ENCODE results near the gene SULT2B1.
"Not testable (repeated sequence)": the region's sequence is repeated elsewhere in the genome, so short reads cannot be mapped to it uniquely, and the experiment has no call there.

Gene SULT2B1

GRCh38 chr19:48524732-48525131 lies 27.2 kb upstream of the SULT2B1 start:
- in situ Hi-C loops (cut with HindIII; ENCODE audit: low sequenced_read_pairs): no loop called here

- in situ Hi-C loops (cut with HindIII; ENCODE audit: low sequenced_read_pairs): no loop called here
Observed at GRCh38 chr19:48529156-48529555, 22.8 kb upstream of the SULT2B1 start.

GRCh38 chr19:48530066-48530720 lies 21.8 kb upstream of the SULT2B1 start:
- in situ Hi-C loops (cut with HindIII; ENCODE audit: low sequenced_read_pairs): no loop called here

- in situ Hi-C loops (cut with HindIII; ENCODE audit: low sequenced_read_pairs): no loop called here
Observed at GRCh38 chr19:48530770-48531169, 21.2 kb upstream of the SULT2B1 start.

GRCh38 chr19:48533770-48534169 lies 18.2 kb upstream of the SULT2B1 start:
- in situ Hi-C loops (cut with HindIII; ENCODE audit: low sequenced_read_pairs): no loop called here

GRCh38 chr19:48537541-48537940 lies 14.4 kb upstream of the SULT2B1 start:
- in situ Hi-C loops (cut with HindIII; ENCODE audit: low sequenced_read_pairs): no loop called here

- in situ Hi-C loops (cut with HindIII; ENCODE audit: low sequenced_read_pairs): not testable (repeated sequence)
Observed at GRCh38 chr19:48538057-48538456, 13.9 kb upstream of the SULT2B1 start.

GRCh38 chr19:48539503-48540096 lies 12.4 kb upstream of the SULT2B1 start:
- in situ Hi-C loops (cut with HindIII; ENCODE audit: low sequenced_read_pairs): no loop called here

- in situ Hi-C loops (cut with HindIII; ENCODE audit: low sequenced_read_pairs): no loop called here
Observed at GRCh38 chr19:48540110-48540509, 11.9 kb upstream of the SULT2B1 start.

GRCh38 chr19:48541813-48542212 lies 10.2 kb upstream of the SULT2B1 start:
- in situ Hi-C loops (cut with HindIII; ENCODE audit: low sequenced_read_pairs): no loop called here

GRCh38 chr19:48543121-48543710 lies 8.8 kb upstream of the SULT2B1 start:
- in situ Hi-C loops (cut with HindIII; ENCODE audit: low sequenced_read_pairs): no loop called here

GRCh38 chr19:48544856-48545750 lies 6.9 kb upstream of the SULT2B1 start:
- in situ Hi-C loops (cut with HindIII; ENCODE audit: low sequenced_read_pairs): no loop called here

GRCh38 chr19:48547722-48548121 lies 4.2 kb upstream of the SULT2B1 start:
- in situ Hi-C loops (cut with HindIII; ENCODE audit: low sequenced_read_pairs): no loop called here

GRCh38 chr19:48548253-48548911 lies 3.6 kb upstream of the SULT2B1 start:
- in situ Hi-C loops (cut with HindIII; ENCODE audit: low sequenced_read_pairs): no loop called here

GRCh38 chr19:48549380-48549779 lies 2.6 kb upstream of the SULT2B1 start:
- in situ Hi-C loops (cut with HindIII; ENCODE audit: low sequenced_read_pairs): no loop called here

- in situ Hi-C loops (cut with HindIII; ENCODE audit: low sequenced_read_pairs): no loop called here
Observed at GRCh38 chr19:48552406-48553322, 692 bp downstream of the SULT2B1 start.

- in situ Hi-C loops (cut with HindIII; ENCODE audit: low sequenced_read_pairs): no loop called here
Observed at GRCh38 chr19:48553676-48554384, 1.9 kb downstream of the SULT2B1 start.

- in situ Hi-C loops (cut with HindIII; ENCODE audit: low sequenced_read_pairs): no loop called here
Observed at GRCh38 chr19:48554385-48555091, 2.6 kb downstream of the SULT2B1 start.

- in situ Hi-C loops (cut with HindIII; ENCODE audit: low sequenced_read_pairs): no loop called here
Observed at GRCh38 chr19:48556163-48556562, 4.2 kb downstream of the SULT2B1 start.

Measured in DLD1 (cell line).